ENCODE results near the gene GABBR2.

GRCh38 chr9:98727428-98727827, 18.7 kb upstream of the GABBR2 start:
- TF ChIP-seq CTCF (IDR thresholded peaks at IDR 0.05) (no peak), POLR2A (IDR thresholded peaks at IDR 0.05) (no peak)

All from adrenal gland (tissue), 5 donors.